ENCODE results near the gene STK17A.

Gene STK17A

DNA sequence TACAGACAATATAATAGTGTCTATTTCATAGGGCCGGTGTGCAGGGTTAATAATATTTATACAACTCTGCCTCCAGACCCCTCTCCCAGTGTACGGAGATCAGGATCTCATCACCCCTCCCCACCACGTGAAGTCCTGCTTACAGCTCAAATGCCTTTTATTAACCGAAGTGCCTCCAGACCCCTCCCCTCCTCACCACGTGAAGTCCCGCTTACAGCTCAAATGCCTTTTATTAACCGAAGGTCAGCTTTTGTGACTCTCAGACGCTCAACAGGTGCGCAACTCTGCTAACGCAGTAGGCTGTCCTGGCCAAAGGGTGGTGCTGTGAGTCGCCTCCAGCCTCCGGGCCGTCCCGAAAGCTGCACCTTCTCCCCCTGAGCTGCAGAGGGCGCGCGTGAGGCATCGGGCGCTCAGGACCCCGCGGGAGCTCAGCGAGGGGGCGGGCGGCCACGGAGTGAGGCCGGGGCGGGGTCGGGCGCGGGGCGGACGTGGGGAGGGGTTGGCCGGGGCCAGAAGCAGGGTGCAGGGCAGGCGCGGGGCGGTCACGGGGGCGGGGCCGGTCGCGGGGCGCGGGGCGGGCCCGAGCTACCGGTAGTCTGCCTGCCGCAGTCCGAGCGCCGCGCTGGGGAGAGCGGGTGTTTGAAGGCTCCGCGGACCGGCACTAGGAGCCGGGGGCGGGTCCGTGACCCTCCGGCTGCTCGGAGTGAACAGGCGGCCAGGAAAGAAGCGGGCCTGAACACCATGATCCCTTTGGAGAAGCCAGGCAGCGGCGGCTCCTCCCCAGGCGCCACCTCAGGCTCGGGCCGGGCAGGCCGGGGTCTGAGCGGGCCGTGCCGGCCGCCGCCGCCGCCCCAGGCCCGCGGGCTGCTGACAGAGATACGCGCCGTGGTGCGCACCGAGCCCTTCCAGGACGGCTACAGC is at the start of gene STK17A:
STK17A (plus strand) TSS at position 606 of the 921 bp plus-strand sequence; CDS start at position 742, 136 bp downstream.
- peak; percentile 85 to 95 for DNase-seq
- intact Hi-C loops (cut with DNase I; ENCODE audit: low total_unique reads): loop anchor here (2.0 to 10.0 kb wide), 4 partner anchors 62 to 252 kb away; no protein-coding TSS in a partner anchor
- H3K27me3 ChIP-seq: no peaks in the 10 kb centered on the region
- H3K36me3 ChIP-seq: no peaks in the 10 kb centered on the region
- H3K4me3 ChIP-seq: peak within 1 kb of the TSS; percentile 76 to 85
- H3K27ac ChIP-seq: peak within 1 kb of the TSS; percentile 87 to 91
- H3K4me1 ChIP-seq: peaks cover 0 to 39% (median 21%) of the 10 kb centered on the region in 4 donors
- TF ChIP-seq, protein P1, sequence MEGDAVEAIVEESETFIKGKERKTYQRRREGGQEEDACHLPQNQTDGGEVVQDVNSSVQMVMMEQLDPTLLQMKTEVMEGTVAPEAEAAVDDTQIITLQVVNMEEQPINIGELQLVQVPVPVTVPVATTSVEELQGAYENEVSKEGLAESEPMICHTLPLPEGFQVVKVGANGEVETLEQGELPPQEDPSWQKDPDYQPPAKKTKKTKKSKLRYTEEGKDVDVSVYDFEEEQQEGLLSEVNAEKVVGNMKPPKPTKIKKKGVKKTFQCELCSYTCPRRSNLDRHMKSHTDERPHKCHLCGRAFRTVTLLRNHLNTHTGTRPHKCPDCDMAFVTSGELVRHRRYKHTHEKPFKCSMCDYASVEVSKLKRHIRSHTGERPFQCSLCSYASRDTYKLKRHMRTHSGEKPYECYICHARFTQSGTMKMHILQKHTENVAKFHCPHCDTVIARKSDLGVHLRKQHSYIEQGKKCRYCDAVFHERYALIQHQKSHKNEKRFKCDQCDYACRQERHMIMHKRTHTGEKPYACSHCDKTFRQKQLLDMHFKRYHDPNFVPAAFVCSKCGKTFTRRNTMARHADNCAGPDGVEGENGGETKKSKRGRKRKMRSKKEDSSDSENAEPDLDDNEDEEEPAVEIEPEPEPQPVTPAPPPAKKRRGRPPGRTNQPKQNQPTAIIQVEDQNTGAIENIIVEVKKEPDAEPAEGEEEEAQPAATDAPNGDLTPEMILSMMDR (IDR thresholded peaks at IDR 0.05): peak; percentile 99 to 100
- no peaks in the 10 kb centered on the region for H3K9me3 ChIP-seq

DNA sequence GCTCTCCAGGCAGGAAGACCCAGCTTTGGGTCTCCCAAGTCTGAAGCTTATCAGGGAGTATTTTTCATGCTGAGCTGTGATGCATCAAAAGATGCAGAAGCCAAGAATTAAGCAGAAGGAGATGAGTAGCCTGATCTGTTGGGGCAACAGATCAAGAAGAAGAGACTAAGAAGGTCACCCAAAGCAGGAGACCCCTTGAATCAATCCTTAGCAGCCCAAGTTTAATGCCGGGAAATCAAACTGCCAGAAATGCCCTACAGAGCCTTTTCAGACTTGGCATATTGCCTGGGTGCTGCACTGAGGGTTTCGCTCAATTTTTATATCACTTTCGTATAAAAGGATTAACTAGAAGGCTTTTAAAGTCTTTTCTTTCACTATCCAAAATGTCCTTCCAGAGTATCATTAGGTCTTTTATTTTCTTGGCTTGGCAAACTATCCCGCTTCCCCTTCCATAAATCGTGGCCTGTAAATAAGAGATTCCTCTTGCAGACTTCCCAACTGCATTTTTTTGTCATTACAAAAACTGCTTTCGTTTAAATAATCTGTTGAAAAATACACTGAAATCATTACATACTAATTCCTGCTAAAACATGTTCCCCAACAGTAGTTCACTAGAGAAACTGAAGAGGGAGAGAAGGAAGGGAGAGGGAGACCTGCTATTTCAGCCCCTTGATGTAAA is 49.0 kb upstream of the STK17A start:
- Histone ChIP-seq H3K4me3 (no peak overlapping the region), H3K27ac (no peak overlapping the region), H3K9me3 (no peaks in the 10 kb centered on the region), H3K4me1 (peaks cover 0 to 4% (median 2%) of the 10 kb centered on the region in 4 donors), H3K36me3 (no peaks in the 10 kb centered on the region), H3K27me3 (no peaks in the 10 kb centered on the region)
- no peak for DNase-seq
- intact Hi-C loops (cut with DNase I; ENCODE audit: low total_unique reads): no loop called here
- TF ChIP-seq, protein P1 (IDR thresholded peaks at IDR 0.05): no peak

DNA sequence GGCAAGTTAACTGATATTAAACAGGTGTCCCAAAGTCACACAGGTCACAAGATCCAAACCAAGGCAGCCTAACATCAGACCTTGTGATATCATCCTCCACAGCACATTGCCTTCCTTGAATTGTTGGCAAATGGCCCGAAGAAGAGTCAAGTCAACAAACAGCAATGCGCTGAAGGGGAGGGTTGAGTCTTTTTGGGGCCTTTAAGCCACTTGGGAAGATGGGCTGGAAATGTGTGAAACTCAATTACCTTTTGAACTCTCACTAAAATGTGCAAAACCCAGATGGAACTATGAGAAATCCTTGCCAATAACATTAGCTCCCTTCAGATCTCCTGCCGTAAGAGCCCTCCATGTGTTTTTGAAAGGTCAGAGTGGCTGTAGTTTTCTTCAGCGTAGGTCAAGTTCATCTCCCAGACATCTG is 47.9 kb upstream of the STK17A start:
- intact Hi-C loops (cut with DNase I; ENCODE audit: low total_unique reads): no loop called here
- Histone ChIP-seq H3K4me3 (no peak overlapping the region), H3K27ac (no peak overlapping the region)

DNA sequence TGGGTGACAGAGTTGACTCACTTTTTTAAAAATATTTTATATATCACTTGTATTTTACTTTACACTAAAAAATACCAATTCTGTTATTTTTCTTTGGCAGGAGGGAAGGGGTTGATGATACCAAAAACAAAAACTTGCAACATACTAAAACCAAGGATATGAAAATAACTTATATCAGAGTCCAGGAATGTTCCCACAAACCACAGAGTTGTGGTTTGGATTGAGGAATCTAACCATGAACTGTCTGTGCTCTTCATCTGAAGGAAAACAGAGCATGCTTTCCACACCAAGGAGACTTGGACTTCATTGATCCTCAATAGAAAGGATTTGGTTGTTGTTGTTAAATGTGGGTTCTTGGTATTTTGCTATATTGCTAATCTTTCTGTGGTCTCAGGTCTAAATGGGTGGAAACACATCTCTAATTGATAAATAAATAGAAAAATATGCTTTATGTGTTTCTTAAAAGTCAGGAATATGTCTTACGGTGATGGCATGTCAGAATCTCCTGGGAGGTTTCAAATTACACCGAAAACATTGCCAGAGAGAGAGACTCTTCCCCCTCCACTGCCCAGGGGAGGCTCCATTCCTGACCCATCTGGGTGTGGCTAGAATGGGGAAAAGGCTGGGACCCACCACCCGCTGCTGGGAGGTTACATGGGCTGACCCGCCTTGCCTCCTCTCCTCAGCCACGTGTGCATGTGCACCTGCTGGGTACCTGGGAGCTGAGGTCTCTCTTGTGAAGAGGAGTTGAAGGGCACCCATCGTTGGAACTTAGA is 46.9 kb upstream of the STK17A start:
- H3K36me3 ChIP-seq: no peaks in the 10 kb centered on the region
- intact Hi-C loops (cut with DNase I; ENCODE audit: low total_unique reads): no loop called here
- H3K4me3 ChIP-seq: no peak overlapping the region
- H3K9me3 ChIP-seq: no peaks in the 10 kb centered on the region
- H3K4me1 ChIP-seq: peaks cover 0 to 4% (median 2%) of the 10 kb centered on the region in 4 donors
- no peak overlapping the region for H3K27ac ChIP-seq
- H3K27me3 ChIP-seq: no peaks in the 10 kb centered on the region
- TF ChIP-seq, protein P1 (IDR thresholded peaks at IDR 0.05): no peak
- no peak for DNase-seq

More for the DNA sequence above, 47.9 kb upstream of the STK17A start:
- TF ChIP-seq, protein P1 (IDR thresholded peaks at IDR 0.05): no peak
- Histone ChIP-seq H3K36me3 (no peaks in the 10 kb centered on the region), H3K4me1 (peaks cover 0 to 4% (median 2%) of the 10 kb centered on the region in 4 donors), H3K9me3 (no peaks in the 10 kb centered on the region), H3K27me3 (no peaks in the 10 kb centered on the region)
- no peak for DNase-seq

DNA sequence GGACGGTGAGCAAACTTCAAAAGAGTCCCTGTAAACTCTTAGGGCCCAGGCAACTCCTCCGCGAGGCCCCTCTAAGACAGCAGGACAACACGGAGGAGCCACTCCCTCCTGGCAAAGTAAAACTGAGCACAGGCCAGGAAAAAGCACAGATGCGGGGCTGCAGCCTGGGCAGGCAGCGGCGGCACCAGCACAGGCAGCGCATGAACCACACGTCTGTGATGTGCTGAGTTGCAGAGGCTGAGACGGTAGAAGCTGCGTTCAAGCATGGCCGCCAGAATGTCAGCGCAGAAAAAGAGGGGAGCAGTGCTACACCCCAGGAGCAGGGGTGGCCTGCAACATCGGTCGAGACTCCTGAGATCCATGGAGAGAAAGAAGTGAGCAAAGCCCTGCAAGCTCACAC is 46.1 kb upstream of the STK17A start:
- TF ChIP-seq, protein P1 (IDR thresholded peaks at IDR 0.05): no peak
- intact Hi-C loops (cut with DNase I; ENCODE audit: low total_unique reads): no loop called here
- no peaks in the 10 kb centered on the region for H3K27me3 ChIP-seq
- H3K27ac ChIP-seq: no peak overlapping the region
- H3K36me3 ChIP-seq: no peaks in the 10 kb centered on the region
- no peak overlapping the region for H3K4me3 ChIP-seq
- DNase-seq: no peak
- H3K4me1 ChIP-seq: peaks cover 0 to 4% (median 2%) of the 10 kb centered on the region in 4 donors
- no peaks in the 10 kb centered on the region for H3K9me3 ChIP-seq

All from tibial artery (tissue), 4 donors.